Ishikawa (cell line): ENCODE data around the gene SLC4A1AP.

ENCODE experiments used
- CREB1 ChIP-seq: IDR thresholded peaks from 2 replicates; pipeline ENCODE4 v1.6.1; 2012; ENCODE audit warnings: low read depth
- EGR1 ChIP-seq: IDR thresholded peaks from 2 replicates; pipeline ENCODE4 v1.6.1; 2012
- EP300 ChIP-seq: IDR thresholded peaks from 2 replicates; pipeline ENCODE4 v1.6.1; 2012; ENCODE audit warnings: borderline replicate concordance
- FOXM1 ChIP-seq: IDR thresholded peaks from 2 replicates; pipeline ENCODE4 v1.6.1; 2012; ENCODE audit warnings: low read depth, borderline replicate concordance
- MAX ChIP-seq: IDR thresholded peaks from 2 replicates; pipeline ENCODE4 v1.6.1; 2012
- NFIC ChIP-seq: IDR thresholded peaks from 2 replicates; pipeline ENCODE4 v1.6.1; 2012
- RAD21 ChIP-seq: IDR thresholded peaks from 2 replicates; pipeline ENCODE4 v1.6.1; 2012; ENCODE audit warnings: low read depth
- TAF1 ChIP-seq: IDR thresholded peaks from 2 replicates; pipeline ENCODE4 v1.6.1; 2012; ENCODE audit warnings: low read depth, mild to moderate bottlenecking
- TCF12 ChIP-seq: IDR thresholded peaks from 2 replicates; pipeline ENCODE4 v1.6.1; 2012; ENCODE audit warnings: low read depth
- TEAD4 ChIP-seq: IDR thresholded peaks from 2 replicates; pipeline ENCODE4 v1.6.1; 2012
- USF1 ChIP-seq: IDR thresholded peaks from 2 replicates; pipeline ENCODE4 v1.6.1; 2012
- YY1 ChIP-seq: IDR thresholded peaks from 2 replicates; pipeline ENCODE4 v1.6.1; 2012; ENCODE audit warnings: low read depth
- TF ChIP-seq, protein P1 (sequence below): IDR thresholded peaks from 2 replicates; pipeline ENCODE4 v1.6.1; 2012; ENCODE audit warnings: low read depth, mild to moderate bottlenecking

GRCh38 chr2:27638037-27638637, 25.6 kb upstream of the SLC4A1AP start:
- TF ChIP-seq TAF1 (no peak), RAD21 (no peak), MAX (no peak), EP300 (no peak), EGR1 (no peak), CREB1 (no peak), YY1 (no peak), TEAD4 (no peak), NFIC (no peak), FOXM1 (no peak), USF1 (no peak), TCF12 (no peak)
- TF ChIP-seq, protein P1, sequence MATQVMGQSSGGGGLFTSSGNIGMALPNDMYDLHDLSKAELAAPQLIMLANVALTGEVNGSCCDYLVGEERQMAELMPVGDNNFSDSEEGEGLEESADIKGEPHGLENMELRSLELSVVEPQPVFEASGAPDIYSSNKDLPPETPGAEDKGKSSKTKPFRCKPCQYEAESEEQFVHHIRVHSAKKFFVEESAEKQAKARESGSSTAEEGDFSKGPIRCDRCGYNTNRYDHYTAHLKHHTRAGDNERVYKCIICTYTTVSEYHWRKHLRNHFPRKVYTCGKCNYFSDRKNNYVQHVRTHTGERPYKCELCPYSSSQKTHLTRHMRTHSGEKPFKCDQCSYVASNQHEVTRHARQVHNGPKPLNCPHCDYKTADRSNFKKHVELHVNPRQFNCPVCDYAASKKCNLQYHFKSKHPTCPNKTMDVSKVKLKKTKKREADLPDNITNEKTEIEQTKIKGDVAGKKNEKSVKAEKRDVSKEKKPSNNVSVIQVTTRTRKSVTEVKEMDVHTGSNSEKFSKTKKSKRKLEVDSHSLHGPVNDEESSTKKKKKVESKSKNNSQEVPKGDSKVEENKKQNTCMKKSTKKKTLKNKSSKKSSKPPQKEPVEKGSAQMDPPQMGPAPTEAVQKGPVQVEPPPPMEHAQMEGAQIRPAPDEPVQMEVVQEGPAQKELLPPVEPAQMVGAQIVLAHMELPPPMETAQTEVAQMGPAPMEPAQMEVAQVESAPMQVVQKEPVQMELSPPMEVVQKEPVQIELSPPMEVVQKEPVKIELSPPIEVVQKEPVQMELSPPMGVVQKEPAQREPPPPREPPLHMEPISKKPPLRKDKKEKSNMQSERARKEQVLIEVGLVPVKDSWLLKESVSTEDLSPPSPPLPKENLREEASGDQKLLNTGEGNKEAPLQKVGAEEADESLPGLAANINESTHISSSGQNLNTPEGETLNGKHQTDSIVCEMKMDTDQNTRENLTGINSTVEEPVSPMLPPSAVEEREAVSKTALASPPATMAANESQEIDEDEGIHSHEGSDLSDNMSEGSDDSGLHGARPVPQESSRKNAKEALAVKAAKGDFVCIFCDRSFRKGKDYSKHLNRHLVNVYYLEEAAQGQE = no peak
